EH (cell line): ENCODE data around the gene VWA8.

ENCODE experiments used
- DNase-seq: peaks from one replicate; pipeline ENCODE4 v3.0.0-alpha.2; 2015; ENCODE audit warnings: low read depth

The VWA8 gene

GRCh38 chr13:41614671-41615527, 346.0 kb downstream of the VWA8 start:
- DNase-seq: peak; percentile 59

- DNase-seq: peak; percentile 91
Measured at GRCh38 chr13:41613984-41614661, 346.8 kb downstream of the VWA8 start.

- DNase-seq: no peak
Measured at GRCh38 chr13:41613471-41613870, 347.4 kb downstream of the VWA8 start.

- no peak for DNase-seq
Measured at GRCh38 chr13:41611385-41611784, 349.5 kb downstream of the VWA8 start.

GRCh38 chr13:41610404-41610803, 350.5 kb downstream of the VWA8 start:
- DNase-seq: peak; percentile 70

GRCh38 chr13:41609828-41610227, 351.1 kb downstream of the VWA8 start:
- no peak for DNase-seq

- DNase-seq: no peak
Measured at GRCh38 chr13:41608839-41609177, 352.1 kb downstream of the VWA8 start.

GRCh38 chr13:41608111-41608838, 352.6 kb downstream of the VWA8 start:
- DNase-seq: no peak

GRCh38 chr13:41606646-41607045, 354.3 kb downstream of the VWA8 start:
- no peak for DNase-seq

GRCh38 chr13:41605319-41606285, 355.3 kb downstream of the VWA8 start:
- no peak for DNase-seq

- DNase-seq: peak; percentile 51
Measured at GRCh38 chr13:41603917-41604316, 357.0 kb downstream of the VWA8 start.

GRCh38 chr13:41601718-41602445, 359.0 kb downstream of the VWA8 start:
- DNase-seq: peak; percentile 27

- DNase-seq: no peak
Measured at GRCh38 chr13:41599619-41600018, 361.3 kb downstream of the VWA8 start.

- peak; percentile 38 for DNase-seq
Measured at GRCh38 chr13:41597348-41598041, 363.4 kb downstream of the VWA8 start.

GRCh38 chr13:41596190-41596589, 364.7 kb downstream of the VWA8 start:
- DNase-seq: peak; percentile 25

- no peak for DNase-seq
Measured at GRCh38 chr13:41595298-41595697, 365.6 kb downstream of the VWA8 start.

- no peak for DNase-seq
Measured at GRCh38 chr13:41590643-41591042, 370.3 kb downstream of the VWA8 start.

GRCh38 chr13:41590122-41590521, 370.8 kb downstream of the VWA8 start:
- DNase-seq: no peak

GRCh38 chr13:41589434-41589833, 371.5 kb downstream of the VWA8 start:
- DNase-seq: no peak

- DNase-seq: peak; percentile 88
Measured at GRCh38 chr13:41588899-41589298, 372.0 kb downstream of the VWA8 start.
